Measurements from ENCODE around the gene PLXNB1.

- TF ChIP-seq, protein P1, sequence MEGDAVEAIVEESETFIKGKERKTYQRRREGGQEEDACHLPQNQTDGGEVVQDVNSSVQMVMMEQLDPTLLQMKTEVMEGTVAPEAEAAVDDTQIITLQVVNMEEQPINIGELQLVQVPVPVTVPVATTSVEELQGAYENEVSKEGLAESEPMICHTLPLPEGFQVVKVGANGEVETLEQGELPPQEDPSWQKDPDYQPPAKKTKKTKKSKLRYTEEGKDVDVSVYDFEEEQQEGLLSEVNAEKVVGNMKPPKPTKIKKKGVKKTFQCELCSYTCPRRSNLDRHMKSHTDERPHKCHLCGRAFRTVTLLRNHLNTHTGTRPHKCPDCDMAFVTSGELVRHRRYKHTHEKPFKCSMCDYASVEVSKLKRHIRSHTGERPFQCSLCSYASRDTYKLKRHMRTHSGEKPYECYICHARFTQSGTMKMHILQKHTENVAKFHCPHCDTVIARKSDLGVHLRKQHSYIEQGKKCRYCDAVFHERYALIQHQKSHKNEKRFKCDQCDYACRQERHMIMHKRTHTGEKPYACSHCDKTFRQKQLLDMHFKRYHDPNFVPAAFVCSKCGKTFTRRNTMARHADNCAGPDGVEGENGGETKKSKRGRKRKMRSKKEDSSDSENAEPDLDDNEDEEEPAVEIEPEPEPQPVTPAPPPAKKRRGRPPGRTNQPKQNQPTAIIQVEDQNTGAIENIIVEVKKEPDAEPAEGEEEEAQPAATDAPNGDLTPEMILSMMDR (IDR thresholded peaks at IDR 0.05) = no peak
- TF ChIP-seq POLR2AphosphoS5 (IDR thresholded peaks at IDR 0.05) = no peak
These were observed 14.5 kb downstream of the PLXNB1 start for GRCh38 chr3:48415251-48415953.
